Vagina (tissue), 2 donors: Measurements from ENCODE around the gene FRYL.

Experiments used
- POLR2A ChIP-seq, 2 donors: fragments of 450-650 bp; IDR thresholded peaks; one replicate each; pipeline ENCODE4 v1.6.1; 2017; ENCODE audit warnings: antibody characterized with exemption in 2 of 2, mild to moderate bottlenecking in 2 of 2, moderate library complexity in 2 of 2
- POLR2AphosphoS5 ChIP-seq, 2 donors: sonication (generic); formaldehyde crosslinking; IDR thresholded peaks; one replicate each; pipeline ENCODE4 v1.9.0; 2017; ENCODE audit warnings: antibody characterized with exemption in 2 of 2, mild to moderate bottlenecking in 2 of 2, low read depth in 1 of 2; ENCODE audit not compliant: insufficient read depth in 1 of 2
- TF ChIP-seq, protein P1 (sequence below), 3 experiments: fragments of 450-650 bp in 2 of 3; fragments of 200-600 bp in 1 of 3; sonication (generic) in 1 of 3; IDR thresholded peaks; one replicate each; pipeline ENCODE4 v1.5.1; 2017 to 2019; ENCODE audit warnings: antibody characterized with exemption in 3 of 3, mild to moderate bottlenecking in 2 of 3, moderate library complexity in 2 of 3

GRCh38 chr4:48589098-48589445, 191.0 kb downstream of the FRYL start:
- TF ChIP-seq, protein P1, sequence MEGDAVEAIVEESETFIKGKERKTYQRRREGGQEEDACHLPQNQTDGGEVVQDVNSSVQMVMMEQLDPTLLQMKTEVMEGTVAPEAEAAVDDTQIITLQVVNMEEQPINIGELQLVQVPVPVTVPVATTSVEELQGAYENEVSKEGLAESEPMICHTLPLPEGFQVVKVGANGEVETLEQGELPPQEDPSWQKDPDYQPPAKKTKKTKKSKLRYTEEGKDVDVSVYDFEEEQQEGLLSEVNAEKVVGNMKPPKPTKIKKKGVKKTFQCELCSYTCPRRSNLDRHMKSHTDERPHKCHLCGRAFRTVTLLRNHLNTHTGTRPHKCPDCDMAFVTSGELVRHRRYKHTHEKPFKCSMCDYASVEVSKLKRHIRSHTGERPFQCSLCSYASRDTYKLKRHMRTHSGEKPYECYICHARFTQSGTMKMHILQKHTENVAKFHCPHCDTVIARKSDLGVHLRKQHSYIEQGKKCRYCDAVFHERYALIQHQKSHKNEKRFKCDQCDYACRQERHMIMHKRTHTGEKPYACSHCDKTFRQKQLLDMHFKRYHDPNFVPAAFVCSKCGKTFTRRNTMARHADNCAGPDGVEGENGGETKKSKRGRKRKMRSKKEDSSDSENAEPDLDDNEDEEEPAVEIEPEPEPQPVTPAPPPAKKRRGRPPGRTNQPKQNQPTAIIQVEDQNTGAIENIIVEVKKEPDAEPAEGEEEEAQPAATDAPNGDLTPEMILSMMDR (IDR thresholded peaks at IDR 0.05), result no peak
- TF ChIP-seq POLR2AphosphoS5 (IDR thresholded peaks at IDR 0.05; ENCODE audit: insufficient read depth in 1 of 2, low read depth in 1 of 2) (no peak), POLR2A (IDR thresholded peaks at IDR 0.05) (no peak)
